ENCODE results near the gene AFG3L2.
A peak's percentile ranks its signal among the peaks of the same experiment; 100 is the strongest.

Gene AFG3L2

DNA sequence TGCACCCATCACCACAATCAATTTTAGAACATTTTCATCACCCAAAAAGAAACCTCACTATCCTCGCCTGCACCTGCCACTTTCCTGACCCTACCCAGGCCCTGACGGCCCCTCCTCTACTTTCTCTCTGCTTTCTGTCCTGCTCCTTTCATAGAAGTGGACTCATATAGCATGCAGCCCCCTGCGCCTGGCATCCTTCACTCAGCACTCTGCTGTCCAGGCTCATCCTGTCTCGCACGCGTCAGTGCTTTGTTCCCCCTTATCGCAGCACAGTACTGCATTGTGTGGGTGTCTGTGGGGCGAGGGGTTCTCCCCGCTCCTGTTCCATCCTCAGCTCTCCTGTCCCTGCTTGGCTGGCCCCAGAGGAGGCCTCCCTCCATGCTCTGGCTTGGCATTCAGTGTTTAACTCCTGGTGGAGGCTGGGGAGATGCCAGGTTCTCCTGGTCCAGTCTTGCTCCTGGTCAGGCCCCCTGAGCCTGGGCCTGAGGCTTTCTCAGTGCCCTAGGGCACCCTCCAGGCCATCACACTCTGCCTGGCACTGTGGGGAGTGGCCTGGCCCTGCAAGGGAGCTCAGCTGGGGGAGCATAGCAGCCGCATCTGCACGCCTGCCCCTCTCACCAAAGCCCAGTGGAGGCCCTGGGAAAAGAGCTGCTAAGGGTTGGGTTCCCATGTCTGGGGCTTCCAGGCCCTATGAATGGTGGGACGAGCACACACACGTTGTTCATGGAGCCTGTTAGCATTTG, 75.6 kb downstream of the AFG3L2 start:
- no peak for DNase-seq

DNA sequence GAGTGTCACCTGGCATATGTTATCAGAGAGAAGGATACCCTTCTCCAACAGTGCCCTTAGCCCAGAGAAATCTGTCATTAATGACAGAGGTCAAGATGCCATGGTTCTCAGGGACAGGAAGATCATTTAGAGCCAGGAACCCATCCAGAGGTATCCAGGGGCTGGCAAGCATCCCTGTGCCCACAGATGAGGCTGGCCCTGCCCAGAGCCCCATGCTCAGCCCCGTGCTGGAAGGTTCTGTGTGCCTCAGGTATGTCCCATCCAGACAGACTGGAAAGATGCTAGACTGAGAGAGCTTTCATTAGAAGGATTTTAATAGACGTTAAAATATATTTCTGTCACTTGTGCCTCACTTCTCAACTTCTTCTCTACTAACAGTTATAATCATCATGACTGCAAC, 77.2 kb downstream of the AFG3L2 start:
- DNase-seq = no peak

DNA sequence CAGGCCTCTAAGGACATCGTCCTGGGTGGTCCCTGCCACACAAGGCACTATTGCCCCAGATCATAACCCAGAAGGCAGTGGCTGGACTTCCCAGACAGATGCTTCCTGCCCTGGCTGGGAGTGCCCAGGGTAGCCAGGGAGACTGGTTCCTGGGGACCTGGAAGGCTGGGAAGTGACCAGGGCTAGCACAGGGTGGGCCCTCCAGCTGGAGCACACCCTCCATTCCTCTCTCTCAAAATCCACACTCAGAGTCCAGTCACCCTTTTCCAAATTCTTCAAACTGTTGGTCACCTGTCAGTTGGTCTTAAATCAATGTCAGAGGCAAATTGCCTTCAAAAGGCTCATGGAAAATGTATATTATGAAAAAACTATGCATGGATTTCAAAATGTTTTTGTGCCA, 80.6 kb downstream of the AFG3L2 start:
- DNase-seq = no peak

DNA sequence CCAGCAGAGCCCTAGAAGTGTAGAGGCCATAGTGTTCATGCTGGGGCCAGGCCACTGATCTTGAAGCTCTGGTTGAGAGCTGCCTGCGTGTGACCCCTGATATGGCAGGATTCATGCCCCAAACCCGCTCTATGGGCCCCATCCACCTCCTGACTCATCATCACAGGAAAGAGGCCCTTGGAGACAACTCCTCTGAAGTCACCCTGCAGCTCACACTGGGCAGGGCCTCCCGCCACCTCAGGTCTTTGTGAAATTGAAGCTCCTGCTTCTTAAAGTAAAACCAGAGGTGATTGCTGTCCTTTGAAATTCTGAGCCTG, 81.0 kb downstream of the AFG3L2 start:
- DNase-seq = no peak

DNA sequence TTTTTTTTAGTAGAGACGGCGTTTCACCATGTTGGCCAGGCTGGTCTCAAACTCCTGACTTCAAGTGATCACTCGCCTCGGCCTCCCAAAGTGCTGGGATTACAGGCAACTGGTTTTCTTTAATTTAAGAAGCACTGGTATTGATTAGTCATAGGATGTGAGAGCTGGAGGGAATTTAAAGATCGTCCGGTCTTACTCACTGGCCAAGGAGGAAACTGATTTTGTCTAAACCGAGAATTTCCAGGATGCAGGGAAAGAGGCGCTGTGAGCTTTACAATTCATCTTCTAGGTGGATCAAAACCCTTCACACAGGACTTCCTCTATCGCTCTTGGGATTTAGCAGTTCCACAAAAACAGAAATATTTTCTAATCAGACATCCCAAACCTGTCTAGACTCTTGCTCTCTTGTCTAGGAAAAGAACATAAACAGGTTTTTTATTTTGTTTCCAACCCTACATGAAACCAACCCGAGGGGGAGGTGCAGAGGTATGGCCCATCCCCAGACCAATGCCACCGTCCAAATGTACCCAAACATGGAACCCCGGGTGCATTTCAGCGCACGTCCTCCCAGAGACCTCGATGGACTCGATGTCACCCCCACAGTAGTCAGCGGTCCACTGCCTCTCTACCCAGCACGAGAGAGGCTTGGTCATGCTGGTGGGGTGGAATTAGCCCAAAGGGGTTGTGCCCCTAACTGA, 81.5 kb downstream of the AFG3L2 start:
- no peak for DNase-seq

DNA sequence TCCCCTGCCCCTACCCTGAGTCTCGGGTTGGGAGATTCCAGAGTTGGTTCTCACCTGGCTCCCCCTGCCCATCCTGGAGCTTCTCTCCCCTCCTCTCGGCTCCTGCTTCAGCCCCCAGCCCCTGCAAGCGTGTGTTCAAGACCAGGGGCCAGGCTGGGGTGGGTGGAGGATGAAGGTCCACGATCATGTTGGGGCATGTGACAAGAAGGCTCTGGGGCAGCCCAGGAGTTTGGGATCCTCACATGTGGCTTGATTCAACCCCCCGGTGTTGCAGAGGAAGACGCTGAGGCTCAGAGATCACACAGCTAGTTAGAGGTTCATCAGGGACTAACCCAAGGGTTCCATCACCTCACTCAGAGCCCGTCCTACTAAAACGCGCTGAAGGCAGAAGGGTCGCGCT, 83.2 kb downstream of the AFG3L2 start:
- no peak for DNase-seq

DNA sequence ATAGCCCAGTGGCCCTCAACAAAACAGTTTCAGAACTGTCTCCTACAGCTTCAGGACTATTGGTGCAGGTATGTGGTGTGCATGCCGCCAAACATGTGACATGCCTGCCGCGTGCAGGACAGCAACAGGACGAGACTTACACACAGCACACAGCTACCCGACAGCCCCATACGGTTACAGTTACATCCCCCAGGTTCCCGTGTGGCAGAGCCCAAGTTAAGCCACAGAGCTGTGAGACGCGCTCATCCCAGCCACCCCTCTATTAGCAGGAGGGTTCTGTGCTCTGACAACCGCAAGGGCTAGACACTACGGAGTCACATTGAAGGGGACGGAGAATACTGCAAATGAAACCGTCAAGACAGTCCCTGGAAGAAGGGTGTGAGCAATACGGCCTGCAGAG, 85.3 kb downstream of the AFG3L2 start:
- no peak for DNase-seq

DNA sequence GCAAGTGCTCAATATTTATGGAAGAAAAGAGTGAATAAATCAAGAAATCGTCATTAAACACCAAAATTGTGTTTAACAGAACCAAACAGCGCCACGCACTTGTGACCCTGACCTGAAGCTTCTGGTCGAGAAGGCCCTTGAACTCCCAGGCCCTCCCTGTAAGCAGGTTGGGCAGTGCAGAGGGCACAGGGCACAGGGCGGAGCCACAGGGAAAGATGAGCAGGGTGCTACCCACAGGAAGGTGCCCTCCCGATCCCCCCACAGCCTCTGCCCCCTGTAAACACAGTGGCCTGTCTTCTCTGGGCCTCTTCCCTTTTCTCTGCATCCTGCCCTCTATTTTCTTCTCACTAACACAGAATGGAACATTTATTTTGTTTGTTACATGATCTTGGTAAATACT, 85.9 kb downstream of the AFG3L2 start:
- no peak for DNase-seq

DNA sequence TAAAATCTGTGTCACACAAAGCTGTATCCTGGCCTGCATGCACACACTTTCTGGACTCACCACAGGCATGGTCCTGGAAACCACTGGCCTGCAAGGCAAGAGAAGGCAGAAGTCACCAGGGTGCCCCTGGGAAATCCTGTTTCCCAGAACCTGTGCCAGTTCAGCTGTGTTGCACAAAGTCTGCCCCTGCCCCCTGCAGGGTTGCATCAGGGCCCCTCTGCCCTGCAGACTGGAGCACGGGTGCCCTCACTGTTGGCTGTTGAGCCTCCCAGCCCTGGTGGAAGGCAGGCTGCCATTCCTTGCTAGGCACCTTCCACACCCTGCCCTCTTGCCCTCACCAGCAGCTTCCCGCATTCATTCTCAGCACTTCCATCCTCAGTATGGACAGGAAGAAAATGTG, 86.9 kb downstream of the AFG3L2 start:
- DNase-seq = no peak

DNA sequence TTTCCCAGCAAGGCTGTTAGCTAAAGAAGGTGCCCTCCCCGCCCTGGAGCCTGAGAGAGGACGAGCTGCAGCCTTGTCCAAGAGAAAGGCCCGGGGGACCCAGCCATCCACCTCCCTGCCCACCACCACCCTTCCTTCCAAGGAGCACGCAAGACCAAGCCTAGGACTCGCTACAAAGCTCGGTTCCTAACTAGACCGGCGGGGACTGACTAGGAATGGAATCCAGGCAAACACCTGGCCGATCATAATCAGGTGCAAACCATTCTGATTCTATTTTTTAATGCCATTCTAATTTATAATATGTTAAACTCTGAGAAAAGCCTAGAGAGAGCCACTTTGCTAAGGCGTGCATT, 88.6 kb downstream of the AFG3L2 start:
- no peak for DNase-seq

DNA sequence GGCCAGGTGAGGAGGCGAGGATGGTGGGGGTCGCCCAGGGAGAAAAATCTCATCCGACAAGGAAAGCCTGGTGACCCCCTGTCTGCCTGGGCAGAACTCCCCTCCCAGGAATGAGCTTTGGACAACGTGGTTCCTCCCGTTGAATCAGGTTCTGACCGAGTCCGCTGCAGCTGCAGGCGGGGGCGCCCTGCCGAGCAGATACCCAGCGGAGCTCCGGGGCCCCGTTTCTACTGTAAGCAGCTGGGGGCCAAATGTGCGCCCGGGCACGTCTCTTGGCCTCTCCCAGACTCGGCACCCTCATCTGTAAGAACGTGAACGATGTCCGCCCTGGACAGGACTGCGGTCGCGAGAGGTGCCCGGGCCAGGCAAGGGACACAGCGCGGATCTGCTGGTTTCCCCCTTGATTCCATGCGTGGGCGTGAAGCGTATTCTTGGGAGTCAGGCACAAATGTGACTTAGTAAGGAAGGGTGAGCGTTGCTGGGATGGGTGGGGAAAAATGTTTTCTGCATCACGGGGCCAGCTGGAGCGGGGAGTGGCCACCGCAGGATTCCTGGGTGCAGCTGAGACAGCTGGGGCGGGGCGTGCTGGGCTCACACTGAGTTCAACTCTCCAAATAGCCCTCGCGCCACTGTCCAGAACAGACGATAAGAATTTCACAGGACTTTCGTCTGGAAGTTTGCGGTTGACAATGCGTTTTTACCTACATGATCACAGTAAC, 89.2 kb downstream of the AFG3L2 start:
- peak; percentile 69 for DNase-seq

DNA sequence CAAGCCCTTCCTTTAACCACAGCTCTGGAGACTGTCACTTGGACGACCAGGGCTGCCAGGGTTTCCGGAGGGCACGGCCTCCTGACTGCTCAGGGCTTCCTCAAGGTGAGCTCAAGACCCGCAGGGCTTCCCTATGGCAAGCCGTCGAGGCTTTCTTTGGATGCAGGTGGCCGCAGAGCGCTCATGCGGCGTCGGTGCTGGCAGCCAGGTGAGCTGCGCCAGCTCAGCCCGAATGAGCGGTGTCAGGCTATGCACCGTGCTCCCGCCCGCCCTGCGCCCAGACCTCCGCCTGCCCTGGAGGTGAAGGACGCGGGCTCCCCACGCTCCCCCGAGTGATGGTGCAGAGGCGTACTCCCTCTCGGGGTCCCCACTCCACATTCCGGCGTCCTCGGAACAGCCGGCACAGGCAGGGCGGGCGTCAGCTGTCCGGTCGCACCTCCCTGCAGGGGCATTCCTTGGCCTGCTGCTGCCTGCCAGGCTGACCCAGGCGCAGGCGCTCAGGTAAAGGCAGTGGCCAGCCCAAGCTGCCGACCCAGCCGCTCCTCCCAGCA, 89.8 kb downstream of the AFG3L2 start:
- peak; percentile 73 for DNase-seq

DNA sequence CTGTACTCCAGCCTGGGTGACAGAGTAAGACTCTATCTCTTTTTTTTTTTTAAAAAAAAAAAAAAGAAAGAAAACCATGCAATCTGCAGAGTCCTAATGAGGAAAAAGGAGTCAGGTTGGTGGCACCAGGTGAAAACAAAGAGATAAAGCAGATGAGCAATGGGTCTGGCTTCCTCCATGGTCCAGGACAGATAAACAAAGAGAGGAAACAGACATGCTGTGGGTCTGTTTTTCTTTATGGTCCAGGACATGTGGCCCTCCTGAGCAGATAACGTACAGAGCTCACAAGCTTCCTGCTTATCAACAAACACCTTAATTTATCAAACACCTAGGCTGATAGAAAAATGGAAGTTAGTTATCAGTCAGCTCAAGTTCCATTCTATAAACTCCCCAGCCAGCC, 93.4 kb downstream of the AFG3L2 start:
- no peak for DNase-seq

DNA sequence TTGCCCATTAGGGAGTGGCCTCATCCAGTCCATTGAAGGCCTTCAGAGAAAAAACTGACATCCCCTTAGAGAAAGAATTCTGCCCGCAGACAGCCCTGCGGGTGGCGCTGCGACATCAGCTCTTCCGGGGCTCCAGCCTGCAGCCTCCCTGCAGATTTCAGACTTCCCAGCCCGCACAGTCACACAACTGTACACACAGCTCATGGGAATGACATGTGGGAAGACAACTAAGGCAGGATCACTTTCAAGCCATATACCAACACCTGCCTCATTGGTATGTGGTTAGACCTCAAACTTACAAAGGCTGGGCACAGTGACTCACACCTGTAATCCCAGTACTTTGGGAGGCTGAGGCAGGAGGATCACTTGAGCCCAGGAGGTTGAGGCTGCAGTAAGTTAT, 93.8 kb downstream of the AFG3L2 start:
- DNase-seq = peak; percentile 34

DNA sequence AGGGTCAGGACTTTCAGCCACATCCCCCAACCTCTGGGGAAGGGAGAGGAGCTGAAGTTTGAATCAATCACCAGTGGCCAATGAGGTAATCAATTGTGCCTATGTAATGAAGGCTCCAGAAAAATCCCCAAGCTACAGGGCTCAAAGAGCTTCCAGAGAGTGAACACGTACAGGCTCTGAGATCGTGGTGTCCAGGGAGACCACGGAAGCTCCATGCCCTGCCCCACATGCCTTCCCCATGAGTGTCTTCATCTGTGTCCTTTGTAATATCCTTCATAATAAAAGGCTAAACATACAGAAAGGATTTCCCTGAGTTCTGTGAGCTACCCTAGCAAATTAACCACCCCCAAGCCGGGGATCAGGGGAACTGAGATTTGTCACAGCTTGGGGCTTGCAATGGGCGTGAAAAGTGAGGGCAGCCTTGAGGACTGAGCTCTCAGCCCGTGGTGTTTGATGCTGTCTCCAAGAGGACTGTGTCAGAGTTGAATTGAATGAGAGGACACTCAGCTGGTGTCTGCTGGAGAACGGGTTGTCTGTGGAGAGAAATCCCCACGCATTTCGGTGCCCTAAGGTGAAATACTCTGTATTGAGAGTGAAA, 94.5 kb downstream of the AFG3L2 start:
- no peak for DNase-seq

DNA sequence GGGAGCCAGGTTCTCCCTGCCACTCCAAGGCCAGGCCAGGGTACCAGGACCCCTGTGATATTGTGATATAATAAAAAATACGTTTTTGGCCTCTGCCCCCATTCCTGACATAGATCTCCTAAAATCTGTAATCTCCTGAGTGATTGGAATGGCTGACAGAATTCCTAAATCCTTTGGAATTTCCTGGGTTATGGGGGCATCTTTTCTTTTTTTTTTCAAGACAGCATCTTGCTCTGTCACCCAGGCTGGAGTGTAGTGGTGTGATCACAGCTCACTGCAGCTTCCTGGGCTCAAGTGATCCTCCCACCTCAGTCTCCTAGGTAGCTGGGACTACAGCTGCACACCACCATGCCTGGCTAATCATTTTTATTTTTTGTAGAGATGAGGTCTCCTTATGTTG, 95.2 kb downstream of the AFG3L2 start:
- DNase-seq = no peak

DNA sequence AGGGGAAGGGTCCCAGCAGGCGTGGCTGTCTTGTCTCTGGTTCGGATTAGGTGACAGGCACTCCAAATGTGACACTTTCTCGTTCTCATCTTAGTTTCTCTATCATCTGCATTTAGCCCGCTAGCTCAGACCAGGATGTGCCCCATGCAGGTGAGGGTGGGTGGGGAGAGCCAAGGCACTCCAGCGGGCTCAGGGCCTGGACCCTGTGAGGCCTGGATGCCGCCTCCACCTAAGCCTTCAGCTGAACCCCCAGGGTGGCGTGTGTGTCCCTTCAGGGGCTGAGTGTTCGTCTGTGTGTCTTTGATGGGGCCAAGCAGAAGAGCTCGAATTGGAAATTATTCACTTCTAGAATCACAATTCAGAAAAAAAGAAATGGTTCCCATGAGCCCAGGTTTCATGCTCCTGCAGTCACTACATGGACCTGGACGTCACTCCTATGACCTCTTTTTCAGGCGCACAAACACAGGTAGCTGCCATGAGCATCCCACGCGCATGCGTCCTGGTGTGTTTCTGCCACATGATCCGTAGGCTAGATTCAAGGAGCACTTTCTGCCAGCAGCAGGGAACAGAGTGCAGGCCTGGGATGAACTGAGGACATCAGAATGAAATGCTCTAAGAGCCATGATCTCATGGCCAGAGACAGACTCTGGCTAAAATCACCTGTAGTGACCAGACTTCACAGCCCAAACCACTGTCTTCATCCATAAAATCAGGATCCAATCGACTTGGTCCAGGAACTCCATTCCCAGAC, 97.1 kb downstream of the AFG3L2 start:
- DNase-seq = no peak

Measured in NCI-H146 (cell line).